K562 (cell line): Measurements from ENCODE around the gene SESN2. TPM values are rescaled to one million over a fixed set of nuclear protein-coding genes. Genes with fewer than 3 reads are reported as not detected.

Experiments used
- ATF4 ChIP-seq: fragments of 450-650 bp; formaldehyde crosslinking; IDR thresholded peaks from 2 replicates; pipeline ENCODE4 v1.4.0; 2022; ENCODE audit warnings: mild to moderate bottlenecking, moderate library complexity
- BHLHE40 ChIP-seq: IDR thresholded peaks from 2 replicates; pipeline ENCODE4 v1.6.1; 2011; ENCODE audit warnings: low read length, improper control_type of control experiment
- DACH1 ChIP-seq: fragments of 450-650 bp; IDR thresholded peaks from 2 replicates; pipeline ENCODE4 v1.6.1; 2018; ENCODE audit not compliant: partially characterized antibody
- E2F1 ChIP-seq: sonication (generic); formaldehyde crosslinking; IDR thresholded peaks from 2 replicates; pipeline ENCODE4 v1.8.1; 2023; ENCODE audit warnings: mild to moderate bottlenecking, missing genetic modification reagents, moderate library complexity
- FOSL1 ChIP-seq: fragments of 200-800 bp; sonication (Bioruptor generic); conservative IDR thresholded peaks from 2 replicates; pipeline ENCODE4 v1.6.1; 2016; ENCODE audit warnings: missing genetic modification characterization, missing compliant biosample characterization
- FOXK2 ChIP-seq, 2 experiments: fragments of 450-650 bp; IDR thresholded peaks in 1 of 2; conservative IDR thresholded peaks in 1 of 2; 2 replicates each; pipeline ENCODE4 v1.6.1; 2016; ENCODE audit warnings: low read depth in 2 of 2, mild to moderate bottlenecking in 1 of 2
- HES1 ChIP-seq: fragments of 450-650 bp; IDR thresholded peaks from 2 replicates; pipeline ENCODE4 v1.6.1; 2016; ENCODE audit warnings: low read depth, mild to moderate bottlenecking, moderate library complexity
- HEY1 ChIP-seq: fragments of 250-450 bp; sonication (Bioruptor Pico); IDR thresholded peaks from 2 replicates; pipeline ENCODE4 v1.5.0; 2020; ENCODE audit warnings: mild to moderate bottlenecking, moderate library complexity, borderline replicate concordance
- JUNB ChIP-seq: fragments of 450-650 bp; formaldehyde crosslinking; conservative IDR thresholded peaks from 2 replicates; pipeline ENCODE4 v1.4.0; 2020; ENCODE audit warnings: mild to moderate bottlenecking
- NCOA6 ChIP-seq: fragments of 450-650 bp; IDR thresholded peaks from 2 replicates; pipeline ENCODE4 v1.6.1; 2017; ENCODE audit warnings: mild to moderate bottlenecking
- OTX1 ChIP-seq: fragments of 450-650 bp; formaldehyde crosslinking; IDR thresholded peaks from 2 replicates; pipeline ENCODE4 v1.4.0; 2022; ENCODE audit warnings: mild to moderate bottlenecking
- PHB ChIP-seq: fragments of 250-450 bp; sonication (Bioruptor Pico); IDR thresholded peaks from 2 replicates; pipeline ENCODE4 v1.5.0; 2021
- POLR2B ChIP-seq: fragments of 450-650 bp; IDR thresholded peaks from 2 replicates; pipeline ENCODE4 v1.6.1; 2018; ENCODE audit warnings: low read depth; ENCODE audit not compliant: partially characterized antibody
- RBM22 ChIP-seq: fragments of 200-400 bp; formaldehyde crosslinking; IDR thresholded peaks from 2 replicates; pipeline ENCODE4 v1.6.1; 2018; ENCODE audit warnings: low read length, low read depth; ENCODE audit not compliant: poor library complexity, severe bottlenecking
- RBM34 ChIP-seq: fragments of 200-400 bp; formaldehyde crosslinking; IDR thresholded peaks from 2 replicates; pipeline ENCODE4 v1.6.1; 2018; ENCODE audit warnings: low read length, borderline replicate concordance; ENCODE audit not compliant: insufficient read depth
- SRF ChIP-seq, 2 experiments: fragments of 250-450, 450-650 bp in 1 of 2; sonication (Bioruptor Pico) in 1 of 2; sonication (generic) in 1 of 2; formaldehyde crosslinking; IDR thresholded peaks; 2 replicates each; pipeline versions ENCODE4 v1.5.0 to v1.5.1; 2020 to 2022; ENCODE audit warnings: mild to moderate bottlenecking in 1 of 2, missing genetic modification reagents in 1 of 2
- XRCC4 ChIP-seq: IDR thresholded peaks from one replicate; pipeline ENCODE4 v1.6.1; 2011; ENCODE audit not compliant: insufficient read depth, insufficient read length; ENCODE audit errors: extremely low read depth
- ZKSCAN1 ChIP-seq: fragments of 150-350 bp; IDR thresholded peaks from 2 replicates; pipeline ENCODE4 v1.6.1; 2016; ENCODE audit warnings: low read depth, low read length
- ZMIZ1 ChIP-seq, 2 experiments: fragments of 150-350 bp in 1 of 2; IDR thresholded peaks; 2 replicates each; pipeline ENCODE4 v1.6.1; 2012 to 2016; ENCODE audit warnings: low read depth in 2 of 2, low read length in 2 of 2, mild to moderate bottlenecking in 1 of 2, moderate library complexity in 1 of 2
- ZNF217 ChIP-seq: sonication (generic); formaldehyde crosslinking; IDR thresholded peaks from 2 replicates; pipeline ENCODE4 v1.8.0; 2022; ENCODE audit warnings: mild to moderate bottlenecking, missing genetic modification reagents
- ZNF316 ChIP-seq: fragments of 450-650 bp; IDR thresholded peaks from 2 replicates; pipeline ENCODE4 v1.6.1; 2016
- ZNF778 ChIP-seq: fragments of 450-650 bp; formaldehyde crosslinking; IDR thresholded peaks from 2 replicates; pipeline ENCODE4 v1.4.0; 2020; ENCODE audit warnings: mild to moderate bottlenecking, moderate library complexity
- polyA plus RNA-seq, 8 experiments: library from polyadenylated mRNA; depleted of rRNA in 4 of 8; stranded (reverse) in 5 of 8; unstranded in 3 of 8; fragments of >200 nt; fragmentation: Nextera tagmentation in 2 of 8; fragmentation: Illumina TruSeq in 1 of 8; extraction: Ambion mirVana in 2 of 8; extraction: Trizol in 1 of 8; gene quantifications; 2 replicates each; pipeline versions ENCODE4 v1.2.1 to v1.2.3, GENCODE V29; 2011 to 2014; ENCODE audit warnings: inconsistent platforms in 1 of 8, missing spikeins in 1 of 8
- total RNA-seq, 7 experiments: library from RNA; depleted of rRNA in 6 of 7; stranded (reverse); fragments of >200 nt in 6 of 7; fragmentation: Illumina TruSeq in 2 of 7; extraction: Trizol in 2 of 7; gene quantifications; 2 replicates each; pipeline versions ENCODE4 v1.2.1 to v1.2.3, GENCODE V29; 2011 to 2021; ENCODE audit warnings: low replicate concordance in 1 of 7

Gene SESN2
- total and polyA plus RNA-seq, 9 of the 15 experiments (the other 6 are each of a cell fraction or from before 2014, with no cell fraction given): 3.7 to 71.3 (median 16.8) TPM

- TF ChIP-seq PHB (CRISPR knock-in tag): no peak; the same call in 1 of the 2 replicates
- TF ChIP-seq E2F1 (CRISPR knock-in tag): no peak
- no peak for TF ChIP-seq RBM34
- TF ChIP-seq HES1: no peak; the same call in 1 of the 2 replicates
- no peak for TF ChIP-seq DACH1
- no peak for TF ChIP-seq ZNF217
- TF ChIP-seq ZMIZ1 (IDR thresholded peaks at IDR 0.05; ENCODE audit: low read depth in 2 of 2, low read length in 2 of 2): no peak
- no peak; the same call in 1 of the 2 replicates for TF ChIP-seq ZNF316
- TF ChIP-seq OTX1 (CRISPR knock-in tag): no peak
- TF ChIP-seq ATF4 (CRISPR knock-in tag): no peak
- no peak for TF ChIP-seq HEY1 (CRISPR knock-in tag)
- TF ChIP-seq FOSL1 (tag): no peak
- TF ChIP-seq NCOA6: no peak
- no peak for TF ChIP-seq FOXK2 (conservative IDR thresholded peaks at IDR 0.05 in 1 of 2, IDR thresholded peaks at IDR 0.05 in 1 of 2; ENCODE audit: low read depth in 2 of 2)
- TF ChIP-seq ZKSCAN1: no peak; the same call in 1 of the 2 replicates
- no peak for TF ChIP-seq ZNF778 (CRISPR knock-in tag)
- TF ChIP-seq JUNB (CRISPR knock-in tag): no peak
- TF ChIP-seq SRF (CRISPR knock-in tag; IDR thresholded peaks at IDR 0.05): no peak
- TF ChIP-seq XRCC4: no peak
- no peak for TF ChIP-seq BHLHE40
- TF ChIP-seq POLR2B: no peak
- TF ChIP-seq RBM22: no peak
These were observed 10.9 kb upstream of the SESN2 start (continued) for GRCh38 chr1:28248273-28249012.
